ENCODE results near the gene MAP2. TPM values are rescaled to one million over a fixed set of nuclear protein-coding genes. Genes with fewer than 3 reads are reported as not detected.

Gene MAP2
- total and polyA plus RNA-seq, 2 of the 8 experiments (the other 6 are each of a cell fraction or from before 2014, with no cell fraction given): 5.9 to 9.4 TPM

DNA sequence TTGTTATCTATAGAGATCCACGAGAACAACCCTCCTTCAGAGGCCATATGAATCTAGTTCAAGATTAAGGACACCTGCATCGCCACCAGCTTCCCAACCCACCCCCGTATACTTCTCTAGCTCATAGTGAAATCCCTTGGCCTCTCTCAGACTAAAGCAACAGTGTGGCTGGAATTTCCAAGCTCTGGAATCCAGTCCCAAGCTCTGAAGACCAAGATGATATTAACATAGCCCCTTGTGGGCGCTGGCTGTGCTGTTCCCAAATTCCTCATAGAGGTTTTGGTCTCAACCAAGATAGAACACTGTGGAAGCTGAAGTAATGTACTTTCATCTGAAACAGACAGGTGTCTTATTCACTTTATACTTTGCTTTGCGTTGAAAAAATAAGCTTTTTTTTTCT is 139.6 kb downstream of the MAP2 start:
- Histone ChIP-seq H2BK15ac (ENCODE audit: low read length) (no peak overlapping the region), H4K5ac (ENCODE audit: insufficient read length, low read depth, low read length) (no peak overlapping the region), H3K18ac (ENCODE audit: extremely low read depth, low read length) (no peak overlapping the region), H3K79me1 (ENCODE audit: low read depth, low read length) (no peaks in the 10 kb centered on the region), H3K56ac (replicated peaks; ENCODE audit: insufficient read length, low read depth, low read length) (no peak overlapping the region), H3K27me3 (replicated peaks in 1 of 4; ENCODE audit: control insufficient read depth in 3 of 4, extremely low read depth in 1 of 4, insufficient read depth in 3 of 4, low read length in 3 of 4) (no peaks in the 10 kb centered on the region), H2AFZ (ENCODE audit: low read length) (no peak overlapping the region), H3K9me3 (ENCODE audit: insufficient read depth in 2 of 2, low read depth in 1 of 2, low read length in 1 of 2) (no peaks in the 10 kb centered on the region), H3K14ac (ENCODE audit: insufficient read length) (no peak overlapping the region), H3K27ac (ENCODE audit: low read depth, low read length) (no peak overlapping the region), H3K4me3 (ENCODE audit: extremely low read depth in 1 of 4, insufficient read depth in 2 of 4, low read depth in 3 of 4, low read length in 4 of 4) (no peak overlapping the region), H4K91ac (replicated peaks; ENCODE audit: insufficient read length, low read length) (no peak overlapping the region), H3K4me2 (ENCODE audit: insufficient read depth in 1 of 2, low read depth in 2 of 2, low read length in 2 of 2) (no peak overlapping the region), H2BK12ac (ENCODE audit: low read depth, low read length) (no peak overlapping the region), H3K79me2 (ENCODE audit: control insufficient read depth in 1 of 2, insufficient read depth in 2 of 2, low read length in 2 of 2) (no peaks in the 10 kb centered on the region), H2BK5ac (ENCODE audit: low read depth, low read length) (no peak overlapping the region), H3K23me2 (ENCODE audit: low read depth, low read length) (no peaks in the 10 kb centered on the region), H2BK120ac (replicated peaks; ENCODE audit: low read depth, low read length) (no peak overlapping the region), H2BK20ac (ENCODE audit: low read length) (no peak overlapping the region), H3K4me1 (replicated peaks in 1 of 4; ENCODE audit: control insufficient read depth in 3 of 4, insufficient read depth in 4 of 4, low read length in 3 of 4) (no peaks in the 10 kb centered on the region), H2AK5ac (ENCODE audit: low read depth, low read length) (no peak overlapping the region), H3K23ac (ENCODE audit: insufficient read length) (no peak overlapping the region), H3K36me3 (ENCODE audit: control insufficient read depth in 2 of 4, insufficient read depth in 4 of 4, low read length in 3 of 4) (no peaks in the 10 kb centered on the region), H4K20me1 (replicated peaks in 1 of 2; ENCODE audit: control insufficient read depth in 1 of 2, insufficient read depth in 2 of 2, low read length in 2 of 2) (no peaks in the 10 kb centered on the region), H3K9ac (replicated peaks in 1 of 4; ENCODE audit: extremely low read depth in 1 of 4, low read depth in 3 of 4, low read length in 3 of 4) (no peak overlapping the region), H4K8ac (ENCODE audit: extremely low read depth, insufficient read depth, low read length) (no peak overlapping the region), H3K4ac (replicated peaks; ENCODE audit: insufficient read length, low read depth, low read length) (no peak overlapping the region)
- FAIRE-seq (no peak), DNase-seq (ENCODE audit: low read depth in 1 of 2, low spot score in 2 of 2) (no peak)
- CTCF ChIA-PET (ENCODE audit: partially characterized antibody): interaction anchor here (0.7 to 2.7 kb wide), 4 partner anchors 8 to 139 kb away, joined by 3 to 9 read pairs (median 5); partner anchors contain the start of gene MAP2
- WGBS, 2 experiments (ENCODE audit: extremely low coverage in 1 of 2, insufficient coverage in 1 of 2, insufficient read length in 1 of 2, insufficient replicate concordance in 2 of 2, low coverage in 1 of 2, low lambda C conversion rate in 2 of 2, missing lambda C conversion rate in 1 of 2): 90% methylated on average over 5 of the region's 5 CpGs; no CpG with 5 or more reads in 1 of the 2 experiments
- POLR2A ChIA-PET (ENCODE audit: partially characterized antibody): interaction anchor here (1.0 kb wide), 1 partner anchor 26 kb away, joined by 4 read pairs; no protein-coding TSS in a partner anchor
- TF ChIP-seq BACH1 (IDR thresholded peaks at IDR 0.05; ENCODE audit: low read length): no peak
- TF ChIP-seq TEAD4 (IDR thresholded peaks at IDR 0.05; ENCODE audit: low read depth, low read length): 0 out of 2 replicates have a peak, but pooled peaks have one; percentile 9
- 0 out of 4 replicates have a peak, but pooled peaks of 1 of the 2 experiments have one; percentile 2 for TF ChIP-seq RAD21 (IDR thresholded peaks at IDR 0.05 in 1 of 2, conservative IDR thresholded peaks at IDR 0.05 in 1 of 2; ENCODE audit: low read depth in 2 of 2, low read length in 2 of 2)
- no peak for TF ChIP-seq SP2 (IDR thresholded peaks at IDR 0.05; ENCODE audit: low read length)

Measured in H1 (cell line).